Activated effector memory CD4-positive, alpha-beta T cell treated with anti-CD3 and anti-CD28 coated beads, Interleukin-2, amount 50 U/mL, for 16 hours (primary cell): ENCODE measurements around the gene ETS2.
A peak's percentile ranks its signal among the peaks of the same experiment; 100 is the strongest.

Source experiments
- DNase-seq: peaks from one replicate; pipeline ENCODE4 v3.0.0-alpha.2; 2020

Gene ETS2

DNA sequence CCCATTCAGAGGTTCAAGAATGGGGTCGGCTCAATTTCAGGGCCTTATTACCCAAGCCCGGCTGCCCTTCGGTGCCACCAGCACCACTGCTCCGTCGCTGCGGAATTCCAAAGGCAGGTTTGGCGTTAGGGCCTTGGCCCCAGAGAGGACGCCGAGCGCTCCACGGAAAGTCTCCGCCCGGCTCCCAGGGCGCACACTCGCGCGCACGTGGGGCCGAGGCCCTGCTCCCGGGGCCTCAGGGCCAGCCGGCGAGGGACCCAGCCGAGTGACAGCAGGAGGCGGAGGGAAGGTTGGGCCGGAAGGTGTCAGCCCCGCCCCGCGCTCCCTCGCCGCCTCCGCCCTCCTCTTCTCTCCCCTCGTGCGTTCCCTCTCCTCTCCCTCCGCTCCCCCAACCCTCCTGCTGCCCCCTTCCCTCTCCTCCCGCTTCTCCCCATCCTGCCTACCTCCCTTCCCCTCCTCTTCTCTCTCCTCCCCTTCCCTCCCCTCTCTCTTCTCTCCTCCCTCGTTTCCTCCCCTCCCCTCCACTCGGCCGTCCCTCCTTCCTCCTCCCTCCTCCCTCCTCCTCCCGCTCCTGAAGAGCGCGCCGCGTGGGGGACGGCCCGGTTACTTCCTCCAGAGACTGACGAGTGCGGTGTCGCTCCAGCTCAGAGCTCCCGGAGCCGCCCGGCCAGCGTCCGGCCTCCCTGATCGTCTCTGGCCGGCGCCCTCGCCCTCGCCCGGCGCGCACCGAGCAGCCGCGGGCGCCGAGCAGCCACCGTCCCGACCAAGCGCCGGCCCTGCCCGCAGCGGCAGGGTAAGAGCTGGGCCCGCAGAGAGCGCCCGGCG is at the start of gene ETS2:
Gene ETS2 (plus strand): TSS at position 602 of the 825 bp plus-strand sequence. CDS start 4,106 bp downstream, outside the sequence.
- peak; percentile 89 for DNase-seq

DNA sequence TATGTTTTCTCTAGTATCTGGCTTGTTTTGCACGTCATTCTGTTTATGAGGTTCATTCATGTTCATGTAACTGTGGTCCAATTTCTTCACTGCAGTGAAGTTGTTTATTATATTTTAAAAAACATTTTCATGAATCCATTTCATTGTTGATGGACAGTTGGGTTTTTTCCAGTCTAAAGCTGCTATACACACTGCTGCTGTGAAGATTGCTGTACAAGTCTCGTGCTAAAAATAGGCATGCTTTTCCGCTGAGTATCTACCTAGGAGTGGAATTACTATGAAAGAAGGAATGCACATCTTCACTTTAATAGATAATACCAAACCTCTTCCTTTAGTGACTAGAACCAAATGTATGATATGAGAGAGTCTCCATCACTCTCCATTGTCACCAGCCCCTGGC is 49.0 kb upstream of the ETS2 start:
- no peak for DNase-seq

DNA sequence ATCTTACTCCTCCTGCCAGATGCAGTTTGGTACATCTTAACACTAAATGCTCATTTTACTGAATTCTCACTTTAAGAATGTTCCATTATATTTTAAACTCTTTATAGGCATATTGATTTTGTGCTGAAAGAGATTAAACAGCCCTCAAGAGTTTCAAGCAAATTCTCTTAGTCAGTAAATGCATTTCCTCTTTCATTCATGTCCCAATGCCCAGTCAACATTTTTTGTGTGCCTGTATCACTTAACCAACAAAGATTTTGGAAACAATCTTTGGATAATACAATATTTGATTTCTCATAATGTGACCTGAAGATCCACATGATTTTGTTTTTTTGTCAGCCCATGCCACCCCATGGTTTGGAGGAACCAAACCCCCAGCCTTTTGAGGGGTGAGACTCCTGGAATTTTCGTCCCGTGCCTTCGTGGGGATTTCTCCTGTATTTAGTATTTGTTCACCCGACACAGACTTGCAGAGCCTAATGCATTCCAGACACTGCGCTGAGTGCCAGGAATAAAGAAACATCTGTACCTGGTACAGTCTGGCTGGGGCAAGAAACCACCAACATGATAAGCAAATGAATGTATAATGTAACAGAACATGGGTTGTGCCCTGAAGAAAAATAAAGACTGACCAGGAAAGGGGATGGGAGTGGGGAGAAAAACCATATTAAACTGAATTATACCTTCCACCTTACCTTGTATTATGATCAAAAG is 47.1 kb upstream of the ETS2 start:
- no peak for DNase-seq

- DNase-seq, result no peak
Observed at GRCh38 chr21:38759413-38759812, 46.3 kb upstream of the ETS2 start.

- no peak for DNase-seq
Observed at GRCh38 chr21:38760017-38760761, 45.5 kb upstream of the ETS2 start.

GRCh38 chr21:38760762-38761155 is 45.0 kb upstream of the ETS2 start:
- DNase-seq, result no peak

GRCh38 chr21:38761531-38761930 is 44.2 kb upstream of the ETS2 start:
- no peak for DNase-seq

DNA sequence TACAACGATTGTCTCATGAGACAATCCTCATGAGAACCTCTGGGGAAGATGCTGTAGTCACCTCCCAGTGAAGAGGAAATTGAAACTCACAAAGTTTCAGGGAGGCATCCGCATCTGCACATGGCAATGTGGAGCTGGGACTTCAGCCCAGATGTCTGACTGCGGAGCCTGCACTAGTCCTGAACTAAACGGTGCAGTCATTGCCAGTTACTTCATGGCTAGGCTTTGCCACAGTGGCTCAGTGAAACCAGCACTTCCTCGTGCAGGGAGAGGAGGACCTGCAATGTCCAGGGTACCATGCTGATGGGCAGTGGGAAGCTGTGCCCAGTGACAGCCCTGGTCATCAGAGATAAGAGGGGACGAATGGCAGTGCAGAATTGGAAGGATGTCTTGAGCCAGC is 40.7 kb upstream of the ETS2 start:
- DNase-seq, result no peak

DNA sequence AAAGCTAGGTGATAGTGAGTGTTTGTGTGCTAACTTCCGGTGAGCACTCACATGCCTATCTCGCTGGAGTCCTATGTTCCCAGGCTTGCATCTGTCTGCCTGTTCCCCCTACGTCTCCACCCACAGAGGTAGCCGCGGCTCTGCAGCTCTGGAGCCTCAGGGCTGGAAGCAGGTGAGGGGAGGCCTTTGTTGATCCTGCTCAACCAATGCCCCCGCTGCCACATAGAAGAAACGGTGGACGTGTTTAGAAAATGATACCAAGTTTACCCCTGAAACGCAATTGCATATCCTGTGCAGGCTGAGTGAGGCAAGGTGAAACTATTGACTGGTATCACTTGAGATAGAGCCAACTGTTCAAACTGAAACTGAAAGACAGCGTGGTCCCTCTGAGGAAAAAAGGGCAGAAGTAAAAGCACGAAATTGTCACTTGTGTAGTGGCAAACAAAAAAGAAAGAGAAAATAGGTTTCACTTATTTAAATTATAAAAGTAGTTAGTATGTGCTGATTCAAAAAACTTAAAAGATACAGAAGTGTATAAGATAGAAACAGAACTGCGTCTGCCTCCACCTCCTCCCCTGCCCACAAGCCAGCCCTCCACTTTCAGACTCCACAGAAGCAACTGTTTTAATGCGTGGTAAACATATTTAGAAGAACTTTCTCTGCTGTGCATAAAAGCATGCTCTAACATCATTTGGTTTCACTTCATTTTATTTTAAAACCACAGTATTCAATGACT is 38.6 kb upstream of the ETS2 start:
- peak; percentile 83 for DNase-seq

DNA sequence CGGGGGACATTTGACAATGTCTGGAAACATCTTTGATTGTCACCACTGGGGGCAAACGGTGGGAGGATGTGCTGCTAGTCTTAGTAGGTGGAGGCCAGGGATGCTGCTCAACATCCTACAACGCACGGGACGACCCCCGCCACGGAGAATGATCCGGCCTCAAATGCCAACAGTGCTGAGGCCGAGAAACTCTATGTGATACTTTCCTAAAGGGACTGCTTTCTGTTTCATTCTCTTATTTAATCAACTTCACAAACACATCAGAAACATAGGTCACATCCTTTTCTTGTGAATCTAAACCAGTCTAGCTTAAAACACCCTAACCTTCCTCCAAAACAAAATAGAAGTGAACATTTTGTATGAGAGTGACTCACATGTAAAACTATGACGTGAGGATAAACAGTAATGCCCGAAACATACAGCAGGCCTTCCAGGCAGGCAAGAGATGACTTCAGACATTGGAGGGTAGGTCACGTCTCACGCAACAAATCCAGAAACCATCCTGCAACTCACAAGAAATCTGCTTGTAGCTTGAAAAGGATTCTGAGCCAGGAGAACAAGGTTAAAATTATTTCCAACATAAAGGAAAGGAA is 37.2 kb upstream of the ETS2 start:
- peak; percentile 83 for DNase-seq

DNA sequence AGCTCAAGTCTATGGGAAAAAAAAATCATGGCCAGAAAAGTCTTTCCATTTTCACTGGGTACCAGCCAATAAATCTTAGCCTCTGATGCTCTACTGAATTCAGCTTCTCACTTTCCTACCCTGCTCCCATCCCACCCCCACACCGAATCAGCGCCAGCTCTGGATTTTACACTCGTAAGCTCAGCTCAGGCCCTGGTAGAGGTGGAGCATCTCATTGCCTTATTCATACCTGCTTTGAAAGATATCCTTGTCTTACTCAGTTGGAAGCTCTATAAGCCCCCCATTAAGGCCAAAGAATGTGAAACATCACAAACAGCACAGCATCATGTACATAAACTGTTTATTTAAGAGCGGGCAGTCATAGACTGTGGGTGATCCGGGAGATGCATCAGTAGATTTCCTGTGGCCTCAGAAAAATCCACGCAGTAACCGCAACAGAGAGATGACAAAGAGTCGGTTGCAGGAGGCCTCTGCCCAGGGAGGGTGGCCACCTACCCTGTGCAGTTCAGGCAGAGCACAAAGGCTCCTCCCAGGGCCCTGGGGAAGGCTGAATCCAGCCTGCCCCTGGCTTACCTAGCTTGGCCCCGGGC is 36.4 kb upstream of the ETS2 start:
- no peak for DNase-seq

GRCh38 chr21:38770660-38771059 is 35.1 kb upstream of the ETS2 start:
- DNase-seq, result no peak

- no peak for DNase-seq
Observed at GRCh38 chr21:38771536-38771935, 34.2 kb upstream of the ETS2 start.

GRCh38 chr21:38772646-38773045 is 33.1 kb upstream of the ETS2 start:
- DNase-seq, result no peak

DNA sequence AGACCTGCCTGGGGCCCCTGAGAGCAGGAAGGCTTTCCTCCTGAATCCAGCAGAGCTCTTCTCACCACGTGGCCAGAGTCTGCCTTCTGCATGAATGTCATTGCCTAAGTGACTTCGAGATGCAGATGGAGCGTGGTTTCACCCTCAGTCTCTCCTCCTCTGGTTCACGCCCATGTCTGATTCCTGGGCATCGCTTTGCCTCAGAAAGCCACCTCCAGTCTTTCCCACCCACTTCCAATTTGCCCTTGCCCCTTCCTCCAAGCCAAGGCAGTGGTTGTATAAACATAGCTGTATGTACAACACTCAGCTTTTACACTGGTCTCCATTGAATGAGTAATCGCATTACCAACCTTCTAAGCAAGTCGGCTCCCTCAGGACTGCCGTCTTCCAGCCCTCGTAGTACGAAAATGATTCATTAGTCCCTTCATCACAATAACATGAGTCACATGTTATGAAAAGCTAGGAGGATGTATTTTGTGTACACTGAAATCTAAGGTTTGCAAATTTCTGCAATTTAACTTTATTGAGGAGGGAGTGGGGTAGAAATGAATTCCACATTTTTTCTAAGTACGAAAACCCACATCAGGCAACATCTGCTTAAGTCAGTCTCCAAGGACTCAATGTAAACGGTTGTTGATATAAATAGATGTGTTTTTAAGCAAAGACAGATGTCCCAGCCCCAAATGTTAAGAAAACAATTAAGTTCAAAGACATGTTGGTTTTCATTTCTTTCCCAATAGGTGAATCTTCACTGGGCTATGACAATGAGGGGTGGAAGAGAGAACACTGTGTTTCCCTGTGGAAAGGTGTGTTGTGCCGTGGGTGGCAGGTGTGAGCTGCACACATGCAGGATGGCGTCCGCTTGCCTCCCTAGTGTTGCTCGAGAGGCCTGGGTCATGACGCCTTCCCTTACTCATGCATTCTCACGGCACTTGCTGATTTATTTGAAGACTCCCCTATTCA is 32.3 kb upstream of the ETS2 start:
- no peak for DNase-seq

DNA sequence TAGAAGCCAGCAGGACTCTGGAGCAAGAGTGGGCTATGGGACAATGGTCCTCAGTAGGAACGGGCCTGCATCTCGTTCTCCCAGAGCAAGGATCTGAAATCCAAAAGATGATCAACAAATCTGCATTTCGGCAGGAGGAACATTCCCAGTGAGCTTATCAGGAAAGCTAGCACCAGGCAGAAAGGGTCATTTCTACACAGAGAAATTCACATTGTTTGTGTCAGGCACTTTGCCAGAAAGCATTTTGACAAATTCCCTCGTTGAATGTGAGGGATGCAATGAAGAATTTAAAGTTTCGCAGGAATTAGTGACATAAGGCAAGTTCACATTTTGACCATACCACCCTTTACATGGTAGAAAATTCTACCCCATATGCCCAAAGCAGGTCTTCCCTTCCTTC is 31.6 kb upstream of the ETS2 start:
- DNase-seq, result no peak

DNA sequence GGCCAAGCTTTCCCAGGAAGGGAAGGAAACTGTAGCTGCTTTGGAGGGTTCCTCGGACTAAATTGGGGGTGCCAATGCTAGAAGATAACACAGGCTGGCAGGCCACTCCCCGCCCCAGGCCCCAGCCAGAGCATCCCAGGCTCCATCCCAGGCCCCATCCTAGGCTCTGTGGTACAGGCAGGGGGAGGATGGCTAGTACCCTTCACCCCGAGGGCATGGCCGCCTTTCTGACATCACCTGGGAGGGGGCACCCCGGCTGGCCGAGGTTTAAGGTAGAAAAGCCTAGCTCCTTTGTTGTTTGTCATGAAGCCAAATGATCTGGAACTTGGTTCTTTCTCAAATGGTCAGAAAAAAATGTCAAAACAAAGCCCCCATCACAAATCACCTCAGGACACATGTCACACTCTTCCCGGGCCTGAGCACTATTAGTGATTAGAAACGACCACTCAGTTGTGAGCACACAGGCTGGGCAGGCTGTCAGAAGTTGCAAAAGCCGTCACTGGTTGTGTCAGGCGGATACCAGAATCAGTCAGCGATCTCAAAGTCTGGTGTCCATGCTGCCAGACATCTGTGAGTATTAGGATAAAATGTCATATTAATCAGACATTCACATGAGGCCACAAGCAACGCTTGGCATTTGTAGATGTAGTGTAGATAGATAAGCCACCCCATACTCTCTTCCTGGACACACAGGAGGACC is 31.0 kb upstream of the ETS2 start:
- DNase-seq, result no peak

GRCh38 chr21:38775733-38776132 is 30.0 kb upstream of the ETS2 start:
- DNase-seq, result no peak

DNA sequence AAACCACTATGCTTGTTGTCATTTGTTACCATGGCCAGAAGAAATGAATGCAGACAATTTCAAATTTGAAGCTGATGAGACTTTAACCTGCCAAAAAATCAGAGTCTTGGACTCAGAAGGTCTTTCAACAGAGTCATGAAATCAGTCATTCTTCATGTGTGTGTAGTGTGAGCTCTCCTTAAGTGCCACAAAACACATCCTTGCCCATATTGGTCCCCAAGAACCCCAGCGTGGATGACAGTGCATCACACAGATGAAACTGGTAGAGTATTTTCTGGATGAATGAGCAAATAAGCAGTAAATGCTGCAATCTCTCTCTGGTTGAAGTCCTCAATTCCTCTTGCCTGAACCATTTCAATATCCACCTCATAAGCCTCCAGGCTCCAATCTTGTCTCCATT is 28.7 kb upstream of the ETS2 start:
- no peak for DNase-seq

GRCh38 chr21:38777531-38777930 is 28.2 kb upstream of the ETS2 start:
- DNase-seq, result no peak
